SKM-1 (cell line): ENCODE results near the gene CELF5.
"Not testable (repeated sequence)": the region's sequence is repeated elsewhere in the genome, so short reads cannot be mapped to it uniquely, and the experiment has no call there.

ENCODE experiments used
- DNase-seq: peaks from one replicate; lab custom pipeline; 2025; ENCODE audit not compliant: unreplicated experiment; lab: John Stamatoyannopoulos, UW

The CELF5 gene

GRCh38 chr19:3289971-3290569, 65.6 kb downstream of the CELF5 start:
- no peak for DNase-seq

GRCh38 chr19:3290858-3291257, 66.4 kb downstream of the CELF5 start:
- not testable (repeated sequence) for DNase-seq

- no peak for DNase-seq
Observed at GRCh38 chr19:3291644-3292043, 67.2 kb downstream of the CELF5 start.

- DNase-seq = no peak
Observed at GRCh38 chr19:3292958-3293529, 68.6 kb downstream of the CELF5 start.

GRCh38 chr19:3293560-3293959, 69.1 kb downstream of the CELF5 start:
- no peak for DNase-seq

- DNase-seq = no peak
Observed at GRCh38 chr19:3294080-3294850, 69.8 kb downstream of the CELF5 start.

GRCh38 chr19:3295581-3295980, 71.1 kb downstream of the CELF5 start:
- no peak for DNase-seq

GRCh38 chr19:3296034-3296433, 71.6 kb downstream of the CELF5 start:
- no peak for DNase-seq

- no peak for DNase-seq
Observed at GRCh38 chr19:3296446-3296845, 72.0 kb downstream of the CELF5 start.

GRCh38 chr19:3298853-3299449, 74.5 kb downstream of the CELF5 start:
- no peak for DNase-seq

- not testable (repeated sequence) for DNase-seq
Observed at GRCh38 chr19:3300566-3300965, 76.1 kb downstream of the CELF5 start.

- no peak for DNase-seq
Observed at GRCh38 chr19:3302755-3303154, 78.3 kb downstream of the CELF5 start.

GRCh38 chr19:3304871-3305423, 80.5 kb downstream of the CELF5 start:
- peak; percentile 44 for DNase-seq

GRCh38 chr19:3309724-3310123, 85.3 kb downstream of the CELF5 start:
- DNase-seq = no peak

- DNase-seq = no peak
Observed at GRCh38 chr19:3310280-3310679, 85.8 kb downstream of the CELF5 start.

GRCh38 chr19:3310711-3311110, 86.2 kb downstream of the CELF5 start:
- no peak for DNase-seq

- no peak for DNase-seq
Observed at GRCh38 chr19:3313199-3313575, 88.7 kb downstream of the CELF5 start.

GRCh38 chr19:3314962-3315675, 90.7 kb downstream of the CELF5 start:
- DNase-seq = no peak

- DNase-seq = no peak
Observed at GRCh38 chr19:3315676-3315973, 91.2 kb downstream of the CELF5 start.

- no peak for DNase-seq
Observed at GRCh38 chr19:3316132-3316648, 91.7 kb downstream of the CELF5 start.

- DNase-seq = no peak
Observed at GRCh38 chr19:3316659-3317207, 92.3 kb downstream of the CELF5 start.
